Left lung (tissue), 10 donors: Measurements from ENCODE around the gene SACS. TPM values are rescaled to one million over a fixed set of nuclear protein-coding genes. Genes with fewer than 3 reads are reported as not detected.
A peak's percentile ranks its signal among the peaks of the same experiment; 100 is the strongest.

Experiments
- ATAC-seq: fragments of 200-7000 bp; cut with Tn5 transposase; one replicate; pipeline ENCODE4 v1.9.1; 2020; ENCODE audit warnings: moderate library complexity
- DNase-seq, 4 donors: peaks; one replicate each; pipeline ENCODE4 v3.0.0-alpha.2; 2013 to 2020
- H3K27ac ChIP-seq, 2 donors: fragments of 200-600 bp; sonication (generic) in 1 of 2; one replicate each; pipeline versions ENCODE4 v1.5.0 to v1.8.0; 2020 to 2021
- H3K27me3 ChIP-seq, 2 donors: fragments of 200-600 bp; sonication (generic) in 1 of 2; one replicate each; pipeline versions ENCODE4 v1.5.0 to v1.8.0; 2020 to 2021
- H3K36me3 ChIP-seq, 2 donors: fragments of 200-600 bp; sonication (generic) in 1 of 2; one replicate each; pipeline versions ENCODE4 v1.5.0 to v1.8.0; 2020 to 2021
- H3K4me1 ChIP-seq, 2 donors: fragments of 200-600 bp; one replicate each; pipeline ENCODE4 v1.8.0; 2021
- H3K4me3 ChIP-seq, 2 donors: fragments of 200-600 bp; sonication (generic) in 1 of 2; one replicate each; pipeline versions ENCODE4 v1.5.0 to v1.8.0; 2020 to 2021; ENCODE audit warnings: mild to moderate bottlenecking in 1 of 2
- H3K9me3 ChIP-seq, 2 donors: fragments of 200-600 bp; sonication (generic) in 1 of 2; one replicate each; pipeline versions ENCODE4 v1.5.0 to v1.8.0; 2020 to 2021
- CTCF ChIP-seq, 2 donors: fragments of 200-600 bp; sonication (generic) in 1 of 2; IDR thresholded peaks; one replicate each; pipeline versions ENCODE4 v1.5.0 to v1.8.0; 2021; ENCODE audit warnings: antibody characterized with exemption in 2 of 2
- intact Hi-C, 2 donors: fragments of 100-400 bp; cut with DNase I; formaldehyde crosslinking; loops; one replicate each; pipeline versions ENCODE4 v1.11.2 to v1.14.2; 2022
- polyA plus RNA-seq, 6 donors: library from polyadenylated mRNA; unstranded; fragments of 120-200 nt; gene quantifications; one replicate each; pipeline ENCODE4 v1.2.1, GENCODE V29; 2013; ENCODE audit not compliant: insufficient read length in 6 of 6
- total RNA-seq, 2 donors: library from RNA; stranded (reverse); fragmentation: NEBNext Ultra II Directional; extraction: Animal tissue kit (Norgen Biotek cat#: 25700); gene quantifications; one replicate each; pipeline ENCODE4 v1.2.1, GENCODE V29; 2021
- donor health status: DM: no; HTN: yes; CAD: no.
- donor health status: DM: no; HTN: no; CAD: no.

SACS gene
- total and polyA plus RNA-seq, 8 donors = 10.9 to 18.7 (median 15.9) TPM

DNA sequence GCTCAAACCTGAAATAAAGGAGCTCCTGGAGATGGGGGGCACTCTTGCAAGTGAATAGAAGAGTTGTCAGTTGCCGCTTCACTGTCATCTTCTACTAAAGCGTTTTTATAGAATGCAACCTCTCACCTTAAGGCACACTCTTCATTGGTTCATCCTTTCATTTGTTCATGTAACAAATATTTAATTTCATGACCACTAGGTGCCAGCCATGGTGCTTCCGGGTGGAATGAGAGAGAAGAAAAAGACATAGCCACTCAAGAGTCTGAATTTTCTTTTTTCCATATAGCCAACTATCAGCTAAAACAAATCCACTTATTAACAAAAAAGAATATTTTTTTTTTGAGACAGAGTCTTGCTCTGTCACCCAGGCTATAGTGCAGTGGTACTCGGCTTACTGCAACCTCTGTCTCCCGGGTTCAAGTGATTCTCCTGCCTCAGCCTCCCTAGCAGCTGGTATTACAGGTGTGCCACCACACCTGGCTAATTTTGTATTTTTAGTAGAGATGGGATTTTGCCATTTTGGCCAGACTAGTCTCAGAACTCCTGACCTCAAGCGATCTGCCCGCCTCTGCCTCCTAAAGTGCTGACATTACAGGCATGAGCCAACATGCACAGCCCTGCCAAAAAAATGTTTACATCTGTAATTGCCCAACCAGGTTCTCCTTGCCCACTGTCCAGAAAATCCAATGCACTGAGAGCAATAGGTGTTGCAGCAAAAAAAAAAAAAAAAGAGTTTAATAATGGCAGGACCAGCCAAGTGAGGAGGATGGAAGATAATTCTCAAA lies 22.1 kb upstream of the SACS start:
- intact Hi-C loops = no loop called here
- Histone ChIP-seq H3K4me1 (peaks cover 0 to 5% of the 10 kb centered on the region in 2 donors), H3K27ac (no peak overlapping the region), H3K4me3 (no peak overlapping the region), H3K27me3 (no peaks in the 10 kb centered on the region), H3K36me3 (no peaks in the 10 kb centered on the region), H3K9me3 (no peaks in the 10 kb centered on the region)
- ATAC-seq (peak; percentile 26), DNase-seq (no peak)
- no peak for TF ChIP-seq CTCF (IDR thresholded peaks at IDR 0.05)

DNA sequence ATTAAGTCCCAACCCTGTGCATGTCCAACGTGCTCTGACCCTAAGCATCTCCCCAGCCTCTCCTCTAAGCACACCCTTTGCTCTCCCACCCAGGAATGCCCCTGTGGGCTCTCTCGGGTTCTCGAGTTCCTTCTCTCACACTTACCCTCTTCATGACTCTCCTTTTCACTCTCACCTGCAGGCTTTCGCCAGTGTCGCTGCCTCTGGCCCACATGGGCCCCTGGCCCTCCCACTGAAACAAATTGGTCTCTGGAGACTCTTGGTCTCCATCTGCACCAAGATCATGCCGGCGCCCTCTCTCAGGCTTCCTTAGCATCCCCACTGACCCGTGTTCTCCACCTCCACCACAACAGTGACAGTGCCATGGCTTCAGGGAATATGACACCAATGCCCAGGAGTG lies 19.6 kb upstream of the SACS start:
- TF ChIP-seq CTCF (IDR thresholded peaks at IDR 0.05) = no peak
- Histone ChIP-seq H3K36me3 (no peaks in the 10 kb centered on the region), H3K9me3 (no peaks in the 10 kb centered on the region), H3K4me1 (no peaks in the 10 kb centered on the region), H3K27ac (no peak overlapping the region), H3K4me3 (no peak overlapping the region), H3K27me3 (no peaks in the 10 kb centered on the region)
- intact Hi-C loops = no loop called here
- ATAC-seq (no peak), DNase-seq (peak in 1 of 4 donors; percentile 39)

DNA sequence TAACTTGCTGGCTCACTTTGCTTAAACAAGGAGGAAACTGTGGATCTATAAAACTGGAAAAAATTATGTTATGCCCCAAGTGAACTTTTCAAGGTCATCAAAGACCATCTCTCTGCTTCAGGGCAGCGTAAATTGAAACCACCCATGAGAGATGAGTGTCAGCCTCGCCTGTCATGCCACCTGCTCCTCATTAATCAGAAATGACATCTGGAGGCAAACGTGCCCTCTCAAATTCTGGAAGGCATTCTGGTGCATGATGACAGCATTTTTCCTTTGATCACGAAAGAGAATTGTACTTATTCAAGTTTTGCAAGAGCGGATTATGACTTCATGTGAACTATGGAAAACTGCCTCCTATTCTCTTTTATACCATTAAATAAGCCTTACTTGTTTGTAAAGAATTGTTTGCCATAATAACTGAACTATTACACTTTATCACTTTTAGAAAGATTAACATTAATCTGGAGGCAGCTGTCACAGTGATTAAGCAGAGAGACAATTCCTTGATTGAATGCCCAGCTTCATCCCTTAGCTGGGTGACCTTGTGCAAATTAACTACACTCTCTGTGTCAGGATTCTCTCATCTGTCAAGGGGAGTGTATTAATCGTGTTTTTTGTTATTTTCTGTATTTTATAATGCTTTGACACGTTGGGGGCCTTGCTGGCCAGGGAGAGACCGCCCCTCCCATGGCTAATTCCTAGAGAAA lies 17.0 kb upstream of the SACS start:
- no peak for TF ChIP-seq CTCF (IDR thresholded peaks at IDR 0.05)
- no peaks in the 10 kb centered on the region for H3K36me3 ChIP-seq
- H3K4me1 ChIP-seq = no peaks in the 10 kb centered on the region
- intact Hi-C loops = no loop called here
- H3K27me3 ChIP-seq = no peaks in the 10 kb centered on the region
- H3K9me3 ChIP-seq = no peaks in the 10 kb centered on the region
- DNase-seq = no peak
- no peak overlapping the region for H3K27ac ChIP-seq
- no peak for ATAC-seq
- H3K4me3 ChIP-seq = no peak overlapping the region

- DNase-seq (no peak), ATAC-seq (no peak)
- Histone ChIP-seq H3K4me3 (no peak overlapping the region), H3K27ac (no peak overlapping the region), H3K27me3 (no peaks in the 10 kb centered on the region), H3K36me3 (no peaks in the 10 kb centered on the region), H3K9me3 (no peaks in the 10 kb centered on the region), H3K4me1 (no peaks in the 10 kb centered on the region)
- intact Hi-C loops = no loop called here
- TF ChIP-seq CTCF (IDR thresholded peaks at IDR 0.05) = no peak
Measured at GRCh38 chr13:23449398-23450162, 16.1 kb upstream of the SACS start.

DNA sequence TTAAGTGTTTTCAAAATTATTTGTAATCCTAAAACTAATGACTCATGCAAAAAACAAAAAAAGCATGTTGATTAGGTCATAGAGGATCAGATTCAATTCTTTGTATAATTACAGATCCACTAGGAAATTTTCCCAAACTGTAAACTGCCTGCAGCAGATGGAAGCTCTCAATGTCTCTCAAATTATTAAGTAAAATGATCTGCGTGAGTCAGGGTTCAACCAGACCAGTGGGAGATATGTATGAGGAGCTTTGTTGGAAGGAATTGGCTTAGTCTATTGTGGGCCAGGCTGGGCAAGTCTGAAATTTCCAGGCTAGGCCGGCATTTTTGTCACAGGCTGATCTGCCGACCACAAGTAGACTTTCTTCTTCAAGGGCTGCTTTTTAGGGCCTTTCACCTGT lies 14.4 kb upstream of the SACS start:
- H3K4me3 ChIP-seq = no peak overlapping the region
- no peak for TF ChIP-seq CTCF (IDR thresholded peaks at IDR 0.05)
- H3K4me1 ChIP-seq = no peaks in the 10 kb centered on the region
- DNase-seq (peak in 1 of 4 donors; percentile 59), ATAC-seq (peak; percentile 52)
- H3K27ac ChIP-seq = no peak overlapping the region
- H3K9me3 ChIP-seq = no peaks in the 10 kb centered on the region
- H3K27me3 ChIP-seq = no peaks in the 10 kb centered on the region
- intact Hi-C loops = no loop called here
- H3K36me3 ChIP-seq = no peaks in the 10 kb centered on the region
